Activated effector memory CD4-positive, alpha-beta T cell treated with Interleukin-2 at 50 U/mL for 16 hours (primary cell): ENCODE data around the gene ATL2.
A peak's percentile ranks its signal among the peaks of the same experiment; 100 is the strongest.
"Not testable (repeated sequence)": the region's sequence is repeated elsewhere in the genome, so short reads cannot be mapped to it uniquely, and the experiment has no call there.

Source experiments
- DNase-seq: peaks from one replicate; pipeline ENCODE4 v3.0.0-alpha.2; 2020

Gene ATL2

DNA sequence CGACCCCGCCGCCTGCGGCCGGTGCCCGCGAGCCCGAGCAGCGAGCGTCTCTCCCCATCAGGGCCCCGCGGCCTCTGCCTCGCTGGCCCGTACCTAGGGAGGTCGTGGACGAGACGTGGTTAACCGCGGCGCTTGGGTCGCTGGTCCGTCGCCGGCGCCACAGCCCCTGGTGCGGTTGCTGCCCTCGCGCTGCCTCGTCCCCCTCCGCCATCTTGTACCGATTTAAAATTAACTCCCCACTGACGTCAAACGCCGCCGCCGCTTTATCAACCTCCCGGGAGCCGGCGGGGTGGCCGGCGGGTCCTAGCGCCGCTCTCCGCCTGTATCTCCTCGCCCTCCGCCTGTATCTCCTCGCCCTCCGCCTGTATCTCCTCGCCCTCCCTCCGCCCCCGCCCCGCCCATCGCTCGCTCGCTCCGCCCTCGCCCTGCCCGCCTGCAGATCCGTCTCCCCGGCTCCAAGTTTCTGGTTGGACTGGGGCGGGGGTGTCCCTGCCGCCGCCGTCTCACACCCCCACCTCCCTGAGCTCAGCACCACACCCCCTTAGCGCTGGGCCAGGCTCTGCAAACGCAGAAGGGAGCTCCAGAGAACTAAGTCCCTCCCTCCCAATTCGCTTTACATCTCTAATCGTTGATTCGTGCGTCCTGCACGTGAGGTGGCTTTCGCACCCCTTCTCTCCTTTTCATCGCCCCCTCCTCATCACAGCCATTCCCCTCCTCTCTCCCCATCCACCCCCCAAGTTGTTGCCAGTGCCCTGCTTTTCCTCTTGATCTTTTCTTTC, at the start of gene ATL2:
Gene ATL2 (minus strand): TSS at position 224 of the 779 bp plus-strand sequence. CDS start 13 bp downstream, at position 211.
- DNase-seq = peak; percentile 92

DNA sequence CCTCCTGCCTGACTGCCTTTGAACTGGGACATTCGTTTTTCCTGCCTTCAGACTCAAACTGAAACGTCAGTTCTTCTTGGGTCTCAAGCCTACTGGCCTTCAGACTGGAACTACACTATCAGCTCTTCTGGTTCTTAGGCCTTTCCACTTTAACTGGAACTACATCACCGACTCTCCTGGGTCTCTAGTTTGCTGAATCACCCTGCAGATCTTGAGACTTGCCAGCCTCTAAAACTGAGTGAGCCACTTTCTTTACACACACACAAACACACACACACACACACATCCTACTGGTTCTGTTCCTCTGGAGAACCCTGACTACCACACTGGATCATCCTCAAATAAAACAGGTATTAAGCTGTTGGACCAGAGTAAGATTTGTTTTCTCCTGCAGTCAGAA, 46.7 kb upstream of the ATL2 start:
- DNase-seq = no peak

DNA sequence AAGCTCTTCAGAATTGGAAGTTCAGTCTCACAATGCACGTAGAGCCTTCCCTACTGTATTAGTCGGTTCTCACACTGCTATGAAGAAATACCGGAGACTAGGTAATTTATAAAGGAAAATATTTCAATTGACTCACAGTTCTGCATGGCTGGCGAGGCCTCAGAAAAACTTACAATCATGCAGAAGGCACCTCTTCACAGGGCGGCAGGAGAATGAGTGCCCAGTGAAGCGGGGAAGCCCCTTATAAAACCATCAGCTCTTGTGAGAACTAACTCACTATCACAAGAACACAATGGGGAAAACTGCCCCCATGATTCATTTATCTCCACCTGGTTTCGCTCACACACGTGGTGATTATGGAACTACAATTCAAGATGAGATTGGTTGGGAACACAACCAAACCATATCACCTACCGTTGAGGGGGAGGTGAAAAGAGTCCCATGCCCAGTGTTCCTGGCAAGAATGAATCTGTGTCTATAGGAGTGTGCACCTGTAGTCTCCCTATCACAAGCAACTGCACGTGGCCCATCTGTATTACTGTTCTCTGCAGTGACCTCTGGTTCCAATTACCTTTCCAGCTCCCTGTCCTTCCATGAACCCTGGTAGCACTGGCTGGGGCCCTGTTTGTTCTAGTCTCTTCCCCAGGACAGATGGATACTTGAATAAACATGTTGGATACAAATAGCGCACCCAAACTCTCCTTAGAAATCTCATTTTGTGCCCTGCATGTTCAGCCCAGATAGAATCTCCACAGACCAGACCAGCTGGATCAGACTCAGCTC, 44.4 kb upstream of the ATL2 start:
- no peak for DNase-seq

DNA sequence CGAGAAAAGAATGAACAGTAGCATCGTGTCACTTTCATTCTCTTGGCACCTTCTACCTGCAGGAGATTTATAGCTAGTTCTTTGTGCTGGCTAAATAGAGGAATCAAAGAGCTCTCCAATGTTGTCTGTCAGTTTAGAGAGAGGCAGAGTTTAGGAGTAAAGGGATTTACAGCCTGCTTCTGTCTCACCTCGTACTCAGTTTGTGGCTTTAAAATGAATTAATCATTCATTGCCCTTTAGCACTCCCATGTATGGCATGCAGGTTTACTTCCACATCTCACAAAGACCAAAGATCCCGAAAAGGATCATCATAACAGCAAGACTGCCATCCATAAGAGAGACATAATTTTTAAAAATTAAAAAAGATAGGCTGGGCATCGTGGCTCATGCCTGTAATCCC, 42.4 kb upstream of the ATL2 start:
- no peak for DNase-seq

- no peak for DNase-seq
Measured at GRCh38 chr2:38418735-38419134, 41.7 kb upstream of the ATL2 start.

GRCh38 chr2:38417745-38418689, 40.9 kb upstream of the ATL2 start:
- no peak for DNase-seq

DNA sequence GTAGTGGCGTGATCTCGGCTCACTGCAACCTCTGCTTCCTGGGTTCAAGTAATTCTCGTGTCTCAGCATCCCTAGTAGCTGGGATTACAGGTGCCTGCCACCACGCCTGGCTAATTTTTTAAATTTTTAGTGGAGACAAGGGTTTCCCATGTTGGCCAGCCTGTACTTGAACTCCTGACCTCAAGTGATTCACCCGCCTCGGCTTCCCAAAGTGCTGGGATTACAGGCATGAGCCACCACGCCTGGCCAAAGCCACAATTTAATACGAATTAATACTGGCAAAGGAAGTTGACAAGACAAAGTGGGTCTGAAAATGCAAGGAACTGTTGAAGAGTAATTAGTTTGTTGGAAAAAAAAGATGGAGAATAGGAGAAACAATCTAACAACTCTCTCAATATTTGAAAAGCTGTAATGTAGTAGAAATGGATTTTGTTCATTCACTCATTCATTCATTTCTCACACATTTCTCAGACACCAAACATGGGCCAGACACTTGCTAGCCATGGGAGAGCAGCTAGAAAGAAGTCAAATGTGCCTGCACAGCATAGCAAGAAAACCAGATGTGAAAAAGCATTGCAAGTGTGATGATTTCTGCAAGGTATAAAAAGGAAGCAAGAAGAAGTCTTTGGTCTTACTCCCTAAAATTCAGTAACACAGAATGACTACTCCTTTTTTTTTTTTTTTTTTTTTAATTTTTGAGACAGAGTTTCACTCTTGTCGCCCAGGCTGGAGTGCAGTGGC, 39.4 kb upstream of the ATL2 start:
- DNase-seq = no peak

- DNase-seq = no peak
Measured at GRCh38 chr2:38415728-38416291, 38.7 kb upstream of the ATL2 start.

DNA sequence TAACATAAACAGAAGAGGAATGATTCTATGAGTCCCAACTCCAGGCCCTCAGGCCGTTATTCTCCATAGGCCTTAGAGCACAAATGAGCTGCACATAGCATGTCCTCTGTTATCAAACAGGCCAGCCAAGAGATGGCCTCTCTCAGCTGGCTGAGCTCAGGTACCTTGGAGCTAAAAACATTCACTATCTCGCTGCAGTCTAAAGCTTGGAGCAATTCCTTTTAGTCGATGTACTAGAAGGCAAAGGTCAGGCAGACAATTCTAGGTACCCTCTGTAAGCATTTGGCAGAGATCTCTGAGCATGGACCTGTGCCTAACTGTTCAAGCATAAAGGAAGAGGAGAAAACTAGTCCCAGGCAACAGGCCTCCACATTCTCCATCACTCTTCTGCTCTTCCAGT, 38.0 kb upstream of the ATL2 start:
- no peak for DNase-seq

- not testable (repeated sequence) for DNase-seq
Measured at GRCh38 chr2:38412235-38412871, 35.3 kb upstream of the ATL2 start.

DNA sequence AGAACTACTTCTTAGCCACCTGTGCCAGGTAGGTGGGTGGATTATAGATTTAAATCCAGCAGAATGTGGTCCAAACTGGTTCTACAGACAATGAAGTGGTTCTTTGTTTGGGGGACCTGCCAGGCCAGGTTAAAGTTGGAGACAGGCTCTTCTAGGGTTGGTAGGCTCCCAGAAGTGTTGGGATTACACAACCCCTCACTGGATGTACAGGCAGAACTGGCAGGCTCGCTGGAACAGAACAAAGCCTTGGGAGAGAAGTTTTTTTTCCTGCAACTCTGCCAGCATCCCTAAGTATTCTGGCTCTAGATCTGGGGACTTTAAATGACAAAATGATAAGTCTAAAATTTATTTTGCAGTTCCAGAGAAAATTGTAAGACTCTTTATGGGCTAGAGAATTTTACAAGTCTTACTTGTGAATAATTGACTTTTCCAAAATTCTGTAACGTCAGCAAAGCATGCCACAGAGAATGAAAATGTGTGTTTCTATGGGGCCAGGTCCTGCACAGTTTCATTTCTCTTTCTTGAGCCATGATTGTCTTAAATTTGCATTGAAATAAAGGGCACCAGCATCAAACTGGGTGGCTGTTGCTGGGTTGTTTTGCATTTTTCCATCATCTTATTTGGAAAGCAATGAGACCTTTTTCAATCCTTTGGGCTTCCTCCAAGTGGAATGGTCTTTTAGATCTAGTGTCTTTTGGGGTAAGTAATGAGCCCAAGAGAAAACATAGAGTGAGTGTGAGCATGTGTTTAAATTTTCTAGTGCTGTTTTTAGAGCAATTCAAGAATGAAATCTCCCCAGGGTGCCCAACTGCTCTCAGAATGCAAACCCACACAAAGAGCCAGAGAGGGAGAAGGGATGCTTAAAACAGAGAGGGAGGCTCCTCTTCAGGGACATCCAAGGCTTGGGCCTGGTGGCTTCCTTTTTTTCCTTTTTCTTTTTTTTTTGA, 32.4 kb upstream of the ATL2 start:
- no peak for DNase-seq

- DNase-seq = no peak
Measured at GRCh38 chr2:38407111-38407682, 30.1 kb upstream of the ATL2 start.

GRCh38 chr2:38406597-38407110, 29.6 kb upstream of the ATL2 start:
- no peak for DNase-seq

DNA sequence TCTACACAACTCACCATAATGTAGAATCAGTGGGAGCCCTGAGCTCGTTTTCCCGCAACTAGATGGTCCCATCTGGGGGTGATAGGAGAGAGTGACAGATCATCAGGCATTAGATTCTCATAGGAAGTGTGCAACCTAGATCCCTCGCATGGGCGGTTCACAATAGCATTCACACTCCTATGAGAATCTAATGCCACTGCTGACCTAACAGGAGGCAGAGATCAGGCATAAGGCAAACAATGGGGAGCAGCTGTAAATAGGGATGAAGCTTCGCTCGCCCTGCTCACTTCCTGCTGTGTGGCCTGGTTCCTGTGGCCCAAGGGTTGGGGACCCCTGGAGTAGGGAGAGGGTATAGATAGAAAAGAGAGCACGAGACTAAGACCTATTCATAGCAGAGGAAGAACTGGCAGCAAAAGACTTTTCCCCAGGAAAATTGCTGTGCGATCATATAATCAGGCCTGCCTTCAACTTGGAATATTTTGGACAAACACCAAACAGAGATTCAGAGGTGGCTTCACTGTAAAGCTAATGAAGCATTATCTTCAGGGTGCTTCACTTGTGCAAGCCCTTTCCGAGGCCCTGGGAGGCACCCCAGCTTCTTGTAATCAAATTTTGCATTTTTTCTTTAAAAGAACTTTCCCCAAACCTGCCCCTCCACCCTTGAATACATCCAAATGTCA, 29.0 kb upstream of the ATL2 start:
- DNase-seq = no peak

DNA sequence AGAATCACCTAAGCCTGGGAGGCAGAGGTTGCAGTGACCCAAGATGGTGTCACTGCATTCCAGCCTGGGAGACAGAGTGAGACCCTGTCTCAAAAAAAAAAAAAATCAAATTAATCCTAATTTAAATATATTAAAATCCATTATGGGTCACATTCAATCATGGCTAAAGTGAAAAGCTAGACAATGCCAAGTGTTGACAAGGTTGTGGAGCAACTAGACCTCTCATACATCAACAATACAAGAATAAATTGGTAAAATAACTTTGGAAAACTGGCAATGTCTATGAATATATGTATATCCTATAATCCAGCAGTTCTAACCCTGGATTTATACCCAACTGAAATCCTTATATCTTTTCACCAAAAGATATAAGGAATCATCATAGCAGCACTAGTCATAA, 23.4 kb upstream of the ATL2 start:
- DNase-seq = no peak

DNA sequence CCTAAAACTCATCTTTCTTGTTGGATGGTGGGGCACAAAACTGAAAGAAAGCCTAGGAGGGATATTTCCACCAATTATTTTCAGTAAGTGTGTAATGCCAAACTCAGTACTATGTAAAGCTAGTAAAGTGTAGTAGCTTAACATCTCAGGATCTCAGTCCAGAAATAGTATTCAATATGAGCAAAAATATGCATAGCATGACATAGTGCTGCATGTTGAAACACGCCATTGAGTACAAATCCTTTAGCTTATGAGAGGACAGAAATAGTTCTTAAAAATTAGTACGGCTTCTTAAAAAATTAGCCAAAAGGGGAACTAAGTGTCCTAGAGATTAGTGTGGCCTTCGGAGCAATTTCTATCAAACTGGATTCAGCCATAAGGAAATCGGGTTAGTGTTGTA, 21.7 kb upstream of the ATL2 start:
- DNase-seq = no peak

GRCh38 chr2:38394903-38395341, 17.8 kb upstream of the ATL2 start:
- DNase-seq = no peak

DNA sequence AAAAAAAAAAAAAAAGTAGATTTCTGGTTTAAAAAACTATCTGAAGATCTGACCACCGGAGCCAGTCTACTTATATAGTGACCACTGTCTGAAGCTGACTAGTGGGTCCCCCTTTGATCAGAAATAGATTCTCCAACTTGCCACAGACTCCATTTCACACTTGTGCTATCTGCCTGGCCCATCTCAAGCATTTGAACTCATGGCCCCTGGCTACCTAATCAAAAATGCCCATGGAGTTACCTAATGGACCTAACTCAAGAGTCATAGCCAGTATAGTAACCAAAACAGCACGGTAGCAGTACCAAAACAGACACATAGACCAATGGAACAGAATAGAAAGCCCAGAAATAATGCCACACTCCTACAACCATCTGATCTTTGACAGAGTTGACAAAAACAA, 17.0 kb upstream of the ATL2 start:
- no peak for DNase-seq

DNA sequence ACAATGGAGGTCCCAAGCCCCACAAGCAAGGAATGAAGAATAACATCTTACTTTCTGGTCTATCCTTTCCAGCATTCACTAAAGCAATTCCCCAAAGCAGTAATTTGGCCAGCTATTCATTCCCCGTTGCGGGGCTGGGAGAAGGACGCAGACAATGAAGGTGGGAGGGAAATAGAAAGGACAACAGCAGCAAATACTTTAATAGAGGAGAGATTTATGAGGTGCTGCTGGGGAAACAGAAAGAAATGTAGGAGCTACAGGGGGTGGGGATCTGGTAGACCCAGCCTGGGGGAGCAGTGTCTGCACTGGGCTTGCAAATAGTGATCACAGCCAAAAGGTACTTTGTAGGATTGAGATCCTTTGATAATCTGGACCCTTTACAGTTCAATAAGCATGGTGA, 13.9 kb upstream of the ATL2 start:
- DNase-seq = no peak
